IMR-90 (cell line): Measurements from ENCODE around the gene TCEA2.

ENCODE experiments used
- BHLHE40 ChIP-seq: fragments of 150-350 bp; IDR thresholded peaks from 2 replicates; pipeline ENCODE4 v1.6.1; 2016; ENCODE audit warnings: mild to moderate bottlenecking, low read depth, low read length
- CEBPB ChIP-seq: IDR thresholded peaks from 2 replicates; pipeline ENCODE4 v1.6.1; 2012; ENCODE audit warnings: low read depth, low read length, improper control_type of control experiment
- CHD1 ChIP-seq: IDR thresholded peaks from 2 replicates; pipeline ENCODE4 v1.6.1; 2012; ENCODE audit warnings: low read depth, low read length, improper control_type of control experiment
- CTCF ChIP-seq: conservative IDR thresholded peaks from 2 replicates; pipeline ENCODE4 v1.5.1; 2012; ENCODE audit warnings: mild to moderate bottlenecking, low read depth, low read length, improper control_type of control experiment
- FOS ChIP-seq: fragments of 150-350 bp; IDR thresholded peaks from 2 replicates; pipeline ENCODE4 v1.6.1; 2016; ENCODE audit warnings: low read depth, low read length
- MAFK ChIP-seq: IDR thresholded peaks from 2 replicates; pipeline ENCODE4 v1.6.1; 2012; ENCODE audit warnings: low read depth, low read length, improper control_type of control experiment
- MAZ ChIP-seq: IDR thresholded peaks from 2 replicates; pipeline ENCODE4 v1.6.1; 2012; ENCODE audit warnings: low read depth, mild to moderate bottlenecking, low read length, improper control_type of control experiment, moderate library complexity, borderline replicate concordance
- MXI1 ChIP-seq: IDR thresholded peaks from 2 replicates; pipeline ENCODE4 v1.6.1; 2012; ENCODE audit warnings: low read depth, mild to moderate bottlenecking, low read length, moderate library complexity, borderline replicate concordance
- POLR2A ChIP-seq: IDR thresholded peaks from 2 replicates; pipeline ENCODE4 v1.6.1; 2012; ENCODE audit warnings: mild to moderate bottlenecking, low read depth, low read length
- RAD21 ChIP-seq: IDR thresholded peaks from 2 replicates; pipeline ENCODE4 v1.6.1; 2012; ENCODE audit warnings: low read length, improper control_type of control experiment
- RCOR1 ChIP-seq: IDR thresholded peaks from 2 replicates; pipeline ENCODE4 v1.6.1; 2012; ENCODE audit warnings: mild to moderate bottlenecking, low read length, improper control_type of control experiment; ENCODE audit not compliant: insufficient replicate concordance
- RFX5 ChIP-seq: IDR thresholded peaks from 2 replicates; pipeline ENCODE4 v1.8.0; 2012; ENCODE audit warnings: low read depth, mild to moderate bottlenecking, low read length, moderate library complexity
- SMC3 ChIP-seq: fragments of 150-350 bp; IDR thresholded peaks from 2 replicates; pipeline ENCODE4 v1.6.1; 2016; ENCODE audit warnings: low read depth, mild to moderate bottlenecking, antibody characterized with exemption, low read length, moderate library complexity
- USF2 ChIP-seq: fragments of 150-350 bp; IDR thresholded peaks from 2 replicates; pipeline ENCODE4 v1.6.1; 2017; ENCODE audit warnings: mild to moderate bottlenecking, antibody characterized with exemption, low read length, low read depth

GRCh38 chr20:64111841-64112641, 49.0 kb downstream of the TCEA2 start:
- TF ChIP-seq FOS (no peak), USF2 (no peak), CTCF (no peak), POLR2A (no peak), MXI1 (no peak), CHD1 (no peak), RAD21 (no peak), MAFK (no peak), CEBPB (no peak), BHLHE40 (no peak), RCOR1 (no peak), RFX5 (no peak), MAZ (no peak), SMC3 (no peak)
